Endothelial cell (in vitro differentiated cells): ENCODE results near the gene CARMIL3. TPM values are rescaled to one million over a fixed set of nuclear protein-coding genes. Genes with fewer than 3 reads are reported as not detected.
"Not testable (repeated sequence)": the region's sequence is repeated elsewhere in the genome, so short reads cannot be mapped to it uniquely, and the experiment has no call there.

ENCODE experiments used
- DNase-seq: peaks from one replicate; pipeline ENCODE4 v3.0.0; 2021; ENCODE audit warnings: low spot score
- H3K27ac Mint-ChIP-seq: one replicate; pipeline ENCODE4 v1.8.0; 2021; ENCODE audit warnings: mixed read lengths, inconsistent platforms; ENCODE audit not compliant: unreplicated experiment
- H3K27me3 Mint-ChIP-seq: one replicate; pipeline ENCODE4 v1.8.0; 2021; ENCODE audit warnings: mild to moderate bottlenecking, moderate library complexity, mixed read lengths, inconsistent platforms; ENCODE audit not compliant: unreplicated experiment
- H3K36me3 Mint-ChIP-seq: one replicate; pipeline ENCODE4 v1.8.0; 2021; ENCODE audit warnings: mild to moderate bottlenecking, low read depth, mixed read lengths, inconsistent platforms; ENCODE audit not compliant: unreplicated experiment
- H3K4me1 Mint-ChIP-seq: one replicate; pipeline ENCODE4 v1.8.0; 2021; ENCODE audit warnings: mild to moderate bottlenecking, mixed read lengths, inconsistent platforms; ENCODE audit not compliant: unreplicated experiment
- H3K4me3 Mint-ChIP-seq: one replicate; pipeline ENCODE4 v1.8.0; 2021; ENCODE audit warnings: mild to moderate bottlenecking, mixed read lengths, inconsistent platforms; ENCODE audit not compliant: unreplicated experiment
- H3K9me3 Mint-ChIP-seq: one replicate; pipeline ENCODE4 v1.8.0; 2021; ENCODE audit warnings: mixed read lengths, inconsistent platforms; ENCODE audit not compliant: unreplicated experiment
- total RNA-seq: library from RNA; stranded (reverse); fragmentation: NEBNext Ultra II Directional; extraction: Animal tissue kit (Norgen Biotek cat#: 25700); gene quantifications from one replicate; pipeline ENCODE4 v1.2.1, GENCODE V29; 2021; ENCODE audit not compliant: unreplicated experiment
- TF ChIP-seq, protein P1 (sequence below): fragments of 200-600 bp; sonication (generic); IDR thresholded peaks from one replicate; pipeline ENCODE4 v1.5.0; 2021; ENCODE audit warnings: antibody characterized with exemption; ENCODE audit not compliant: unreplicated experiment

CARMIL3 gene
- total RNA-seq, 1 donor from 2014 or later, result 1.4 TPM

GRCh38 chr14:24019944-24020343, 31.9 kb upstream of the CARMIL3 start:
- not testable (repeated sequence) for H3K27ac Mint-ChIP-seq, H3K27me3 Mint-ChIP-seq, H3K4me1 Mint-ChIP-seq, H3K4me3 Mint-ChIP-seq, H3K9me3 Mint-ChIP-seq, DNase-seq, H3K36me3 Mint-ChIP-seq

GRCh38 chr14:24020520-24020919, 31.3 kb upstream of the CARMIL3 start:
- H3K27me3 Mint-ChIP-seq, H3K27ac Mint-ChIP-seq: not testable (repeated sequence)

DNA sequence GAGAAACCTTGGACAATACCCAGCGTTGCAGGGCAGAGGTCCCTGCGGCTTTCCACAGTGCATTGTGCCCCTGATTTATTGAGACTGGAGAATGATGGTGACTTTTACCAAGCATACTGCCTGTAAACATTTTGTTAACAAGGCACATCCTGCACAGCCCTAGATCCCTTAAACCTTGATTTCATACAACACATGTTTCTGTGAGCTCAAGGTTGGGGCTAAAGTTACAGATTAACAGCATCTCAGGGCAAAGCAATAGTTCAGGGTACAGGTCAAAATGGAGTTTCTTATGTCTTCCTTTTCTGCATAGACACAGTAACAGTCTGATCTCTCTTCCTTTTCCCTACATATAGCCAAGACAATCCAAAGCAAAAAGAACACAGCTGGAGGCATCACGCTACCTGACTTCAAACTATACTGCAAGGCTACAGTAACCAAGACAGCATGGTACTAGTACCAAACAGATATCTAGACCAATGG, 26.8 kb upstream of the CARMIL3 start:
- not testable (repeated sequence) for H3K27me3 Mint-ChIP-seq, H3K27ac Mint-ChIP-seq

More at GRCh38 chr14:24020520-24020919, 31.3 kb upstream of the CARMIL3 start:
- not testable (repeated sequence) for H3K36me3 Mint-ChIP-seq, H3K4me1 Mint-ChIP-seq, DNase-seq, H3K9me3 Mint-ChIP-seq, H3K4me3 Mint-ChIP-seq

GRCh38 chr14:24029687-24030086, 22.1 kb upstream of the CARMIL3 start:
- not testable (repeated sequence) for H3K36me3 Mint-ChIP-seq, H3K4me3 Mint-ChIP-seq, H3K9me3 Mint-ChIP-seq, H3K27ac Mint-ChIP-seq, H3K27me3 Mint-ChIP-seq, DNase-seq, H3K4me1 Mint-ChIP-seq

More for the DNA sequence above, 26.8 kb upstream of the CARMIL3 start:
- H3K36me3 Mint-ChIP-seq, H3K9me3 Mint-ChIP-seq, H3K4me1 Mint-ChIP-seq, H3K4me3 Mint-ChIP-seq, DNase-seq: not testable (repeated sequence)

GRCh38 chr14:24031331-24031730, 20.5 kb upstream of the CARMIL3 start:
- not testable (repeated sequence) for H3K27me3 Mint-ChIP-seq, H3K4me1 Mint-ChIP-seq, H3K9me3 Mint-ChIP-seq, H3K27ac Mint-ChIP-seq, DNase-seq, H3K4me3 Mint-ChIP-seq, H3K36me3 Mint-ChIP-seq

- peaks cover 10% of the 10 kb centered on the region for H3K27me3 Mint-ChIP-seq
- peaks cover 3% of the 10 kb centered on the region for H3K9me3 Mint-ChIP-seq
- no peak overlapping the region for H3K4me3 Mint-ChIP-seq
- H3K27ac Mint-ChIP-seq, result no peak overlapping the region
- no peak for DNase-seq
- no peaks in the 10 kb centered on the region for H3K36me3 Mint-ChIP-seq
- peaks cover 11% of the 10 kb centered on the region for H3K4me1 Mint-ChIP-seq
- TF ChIP-seq, protein P1, sequence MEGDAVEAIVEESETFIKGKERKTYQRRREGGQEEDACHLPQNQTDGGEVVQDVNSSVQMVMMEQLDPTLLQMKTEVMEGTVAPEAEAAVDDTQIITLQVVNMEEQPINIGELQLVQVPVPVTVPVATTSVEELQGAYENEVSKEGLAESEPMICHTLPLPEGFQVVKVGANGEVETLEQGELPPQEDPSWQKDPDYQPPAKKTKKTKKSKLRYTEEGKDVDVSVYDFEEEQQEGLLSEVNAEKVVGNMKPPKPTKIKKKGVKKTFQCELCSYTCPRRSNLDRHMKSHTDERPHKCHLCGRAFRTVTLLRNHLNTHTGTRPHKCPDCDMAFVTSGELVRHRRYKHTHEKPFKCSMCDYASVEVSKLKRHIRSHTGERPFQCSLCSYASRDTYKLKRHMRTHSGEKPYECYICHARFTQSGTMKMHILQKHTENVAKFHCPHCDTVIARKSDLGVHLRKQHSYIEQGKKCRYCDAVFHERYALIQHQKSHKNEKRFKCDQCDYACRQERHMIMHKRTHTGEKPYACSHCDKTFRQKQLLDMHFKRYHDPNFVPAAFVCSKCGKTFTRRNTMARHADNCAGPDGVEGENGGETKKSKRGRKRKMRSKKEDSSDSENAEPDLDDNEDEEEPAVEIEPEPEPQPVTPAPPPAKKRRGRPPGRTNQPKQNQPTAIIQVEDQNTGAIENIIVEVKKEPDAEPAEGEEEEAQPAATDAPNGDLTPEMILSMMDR, result no peak
Observed at GRCh38 chr14:24032727-24033418, 18.9 kb upstream of the CARMIL3 start.

DNA sequence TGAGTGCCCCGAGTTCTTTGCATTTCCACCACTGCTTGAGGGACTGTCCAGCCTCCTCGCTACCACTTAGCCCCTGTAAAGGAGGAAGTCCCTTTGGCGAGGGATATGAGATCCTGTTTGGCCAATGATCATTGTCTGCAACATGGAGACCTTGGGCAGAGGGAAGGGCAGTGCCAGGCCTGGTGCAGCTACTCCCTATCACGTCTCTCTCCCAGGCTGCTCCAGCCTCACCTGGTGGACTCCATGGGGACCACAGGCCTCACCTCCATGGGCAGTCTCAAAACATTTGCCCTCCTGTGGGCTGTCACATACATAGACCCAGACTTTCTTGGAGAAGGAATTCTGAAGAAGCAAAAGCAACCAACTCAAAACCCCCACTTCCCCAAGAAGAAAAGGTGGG, 16.0 kb upstream of the CARMIL3 start:
- Mint-ChIP-seq H3K4me3 (peak overlapping the region; percentile 86), H3K27me3 (peaks cover 10% of the 10 kb centered on the region), H3K4me1 (peaks cover 17% of the 10 kb centered on the region)
- DNase-seq, H3K9me3 Mint-ChIP-seq, H3K36me3 Mint-ChIP-seq, H3K27ac Mint-ChIP-seq: not testable (repeated sequence)
